NT2/D1 (cell line): Measurements from ENCODE around the gene LDLRAD4.

Source experiments
- SUZ12 ChIP-seq: IDR thresholded peaks from 2 replicates; pipeline ENCODE4 v1.6.1; 2011; ENCODE audit not compliant: insufficient read length, insufficient read depth; ENCODE audit errors: extremely low read depth
- ZNF274 ChIP-seq: IDR thresholded peaks from 2 replicates; pipeline ENCODE4 v1.6.1; 2011; ENCODE audit warnings: mild to moderate bottlenecking, low read depth, low read length

DNA sequence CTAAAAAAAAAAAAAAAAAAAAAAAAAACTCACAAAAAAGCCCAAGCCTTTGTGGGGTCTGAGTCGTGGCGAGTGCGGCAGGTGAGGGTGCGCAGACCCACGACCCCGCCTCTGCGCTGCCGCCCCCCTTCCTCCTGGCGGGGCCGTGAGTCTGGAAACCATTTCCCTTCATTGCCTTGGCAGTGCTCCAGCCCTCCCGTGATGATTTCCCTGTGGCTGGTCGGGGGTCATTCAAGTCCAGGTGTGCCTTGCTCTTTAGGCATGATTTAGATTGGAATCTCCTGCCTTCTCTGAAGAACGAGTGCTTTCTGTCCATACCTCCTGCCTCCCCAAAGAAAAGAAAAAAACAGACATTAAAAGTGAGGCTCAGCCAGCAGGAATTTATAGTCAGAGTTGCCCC lies 346.0 kb downstream of the LDLRAD4 start:
- TF ChIP-seq ZNF274 (no peak), SUZ12 (no peak)
